HG03558 (cell line): Measurements from ENCODE around the gene SLC6A16.

Experiments used
- ATAC-seq: cut with Tn5 transposase; IDR thresholded peaks from one replicate; pipeline ENCODE4 v1.9.1; 2021; ENCODE audit warnings: moderate number of reproducible peaks; ENCODE audit not compliant: unreplicated experiment; ENCODE audit errors: extremely low read depth

The SLC6A16 gene

DNA sequence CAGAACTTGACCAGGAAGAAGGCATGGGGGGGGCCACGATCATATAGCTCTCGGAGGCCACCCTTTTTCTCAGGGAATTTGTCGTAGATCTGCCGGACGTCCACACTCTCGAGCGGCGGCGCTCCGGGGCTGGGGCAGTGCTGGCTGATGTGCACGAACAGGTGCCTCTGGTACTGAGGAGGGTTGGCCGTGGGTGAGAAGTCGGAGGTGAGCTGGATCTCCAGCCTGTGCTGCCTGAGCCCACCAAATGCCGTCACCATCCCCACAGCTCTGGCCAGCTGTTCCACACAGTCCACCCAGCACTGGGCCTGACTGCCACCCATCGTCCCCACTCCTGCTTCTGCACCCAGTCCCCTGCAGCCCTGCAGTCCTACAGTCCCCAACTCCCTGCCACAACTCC lies 22.2 kb upstream of the SLC6A16 start:
- ATAC-seq, result no peak

GRCh38 chr19:49344505-49345423 lies 19.8 kb upstream of the SLC6A16 start:
- ATAC-seq, result no peak

- no peak for ATAC-seq
These were observed 18.1 kb upstream of the SLC6A16 start for GRCh38 chr19:49343123-49343522.

GRCh38 chr19:49342291-49342721 lies 17.3 kb upstream of the SLC6A16 start:
- ATAC-seq, result no peak

DNA sequence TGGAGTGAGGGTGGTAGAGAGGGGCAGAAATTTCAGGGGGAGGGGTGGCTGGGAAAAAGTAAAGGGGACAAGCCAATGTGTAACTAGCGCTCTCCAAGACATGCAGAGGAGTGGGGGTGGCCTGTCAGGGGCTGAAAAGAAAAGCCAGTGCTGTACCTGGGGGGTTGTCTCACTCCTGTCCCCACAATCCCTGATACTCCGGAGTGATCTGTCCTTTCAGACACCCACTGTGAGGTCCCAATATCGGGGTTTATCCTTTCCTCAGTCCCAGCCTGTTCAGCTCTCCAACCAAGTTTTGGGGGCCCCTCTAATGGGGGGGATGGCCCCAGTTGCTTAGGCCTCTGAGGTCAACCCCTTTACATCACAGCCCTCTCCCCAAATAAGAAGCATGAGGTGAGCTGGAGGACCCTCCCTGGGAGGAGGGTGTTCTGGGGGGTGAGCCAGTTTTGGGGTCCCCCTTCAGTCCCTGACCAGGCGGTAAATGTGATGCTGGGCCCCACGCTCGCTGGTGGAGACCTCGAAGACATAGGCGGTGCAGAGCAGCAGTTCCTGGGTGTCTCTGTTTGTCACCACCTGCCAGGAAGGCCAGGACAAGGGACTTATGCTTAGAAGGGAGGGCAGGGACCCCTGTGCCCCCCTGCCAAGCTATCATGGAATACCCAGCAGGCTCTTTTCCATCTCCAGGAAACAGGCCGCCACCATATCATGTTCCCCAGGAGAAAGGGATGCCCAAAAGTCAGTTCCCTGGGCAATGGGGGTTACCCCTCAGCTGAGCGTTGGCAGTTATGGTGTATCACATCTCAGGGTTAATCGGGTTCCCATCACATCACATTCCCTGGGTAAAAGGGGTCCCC lies 16.1 kb upstream of the SLC6A16 start:
- no peak for ATAC-seq

DNA sequence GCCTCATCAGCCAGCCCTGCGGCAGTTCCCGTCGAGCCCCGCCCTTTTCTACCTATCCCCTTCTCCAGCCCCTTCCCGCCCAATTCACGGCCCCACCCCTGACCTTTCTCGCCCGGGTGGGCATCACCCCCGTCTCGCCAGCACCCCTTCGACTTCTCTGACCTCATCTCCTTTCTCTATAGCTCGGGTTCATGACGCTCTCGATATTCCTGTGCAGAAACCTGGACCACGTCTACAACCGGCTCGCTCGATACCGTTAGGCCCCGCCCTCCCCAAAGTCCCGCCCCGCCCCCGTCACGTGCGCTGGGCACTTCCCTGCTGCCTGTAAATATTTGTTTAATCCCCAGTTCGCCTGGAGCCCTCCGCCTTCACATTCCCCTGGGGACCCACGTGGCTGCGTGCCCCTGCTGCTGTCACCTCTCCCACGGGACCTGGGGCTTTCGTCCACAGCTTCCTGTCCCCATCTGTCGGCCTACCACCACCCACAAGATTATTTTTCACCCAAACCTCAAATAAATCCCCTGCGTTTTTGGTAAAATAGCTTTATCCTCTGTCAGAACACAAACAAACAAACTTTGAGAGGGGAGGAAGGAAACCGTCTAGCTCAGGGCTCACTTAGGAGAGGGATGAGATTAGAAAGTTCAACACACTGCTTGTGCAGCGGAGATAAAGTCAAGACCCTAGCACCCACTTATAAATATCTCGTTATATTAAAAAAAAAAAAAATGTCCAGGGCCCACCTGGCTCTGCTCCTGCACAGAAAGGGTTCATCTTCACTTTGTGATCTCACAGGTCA lies 15.3 kb upstream of the SLC6A16 start:
- peak; percentile 46 for ATAC-seq

GRCh38 chr19:49339301-49340068 lies 14.5 kb upstream of the SLC6A16 start:
- ATAC-seq, result no peak

- ATAC-seq, result no peak
These were observed 13.8 kb upstream of the SLC6A16 start for GRCh38 chr19:49338691-49339300.

DNA sequence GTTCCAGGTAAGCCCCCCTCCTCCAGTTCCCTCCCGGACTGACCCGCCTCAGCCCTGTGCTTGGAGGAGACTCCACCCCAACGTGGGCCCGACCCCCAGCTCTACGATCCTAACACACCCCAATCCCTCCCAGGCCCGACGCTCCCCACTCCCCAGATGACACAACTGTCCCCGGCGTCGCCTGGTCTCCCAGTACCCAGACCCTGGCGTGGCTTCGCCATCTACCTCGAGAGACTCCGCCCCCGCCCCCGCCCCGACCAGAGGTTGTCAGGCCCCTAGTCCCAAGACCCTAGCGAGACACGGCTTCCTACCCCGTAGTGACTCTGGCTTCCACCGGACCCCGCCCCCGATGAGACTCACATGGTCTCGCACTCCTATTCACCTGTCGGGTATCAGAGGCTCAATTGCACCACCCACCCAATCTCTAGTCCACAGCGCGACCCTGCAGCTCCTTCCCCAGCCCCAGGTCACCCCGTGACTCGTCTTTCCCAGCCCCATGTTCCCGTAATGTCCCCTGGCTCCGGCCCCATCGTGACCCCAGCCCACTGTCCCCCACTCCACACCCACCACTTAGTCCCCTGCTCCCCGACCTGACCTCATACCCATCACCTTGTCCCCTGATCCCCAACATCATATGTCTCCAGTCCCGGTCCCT lies 13.2 kb upstream of the SLC6A16 start:
- no peak for ATAC-seq

DNA sequence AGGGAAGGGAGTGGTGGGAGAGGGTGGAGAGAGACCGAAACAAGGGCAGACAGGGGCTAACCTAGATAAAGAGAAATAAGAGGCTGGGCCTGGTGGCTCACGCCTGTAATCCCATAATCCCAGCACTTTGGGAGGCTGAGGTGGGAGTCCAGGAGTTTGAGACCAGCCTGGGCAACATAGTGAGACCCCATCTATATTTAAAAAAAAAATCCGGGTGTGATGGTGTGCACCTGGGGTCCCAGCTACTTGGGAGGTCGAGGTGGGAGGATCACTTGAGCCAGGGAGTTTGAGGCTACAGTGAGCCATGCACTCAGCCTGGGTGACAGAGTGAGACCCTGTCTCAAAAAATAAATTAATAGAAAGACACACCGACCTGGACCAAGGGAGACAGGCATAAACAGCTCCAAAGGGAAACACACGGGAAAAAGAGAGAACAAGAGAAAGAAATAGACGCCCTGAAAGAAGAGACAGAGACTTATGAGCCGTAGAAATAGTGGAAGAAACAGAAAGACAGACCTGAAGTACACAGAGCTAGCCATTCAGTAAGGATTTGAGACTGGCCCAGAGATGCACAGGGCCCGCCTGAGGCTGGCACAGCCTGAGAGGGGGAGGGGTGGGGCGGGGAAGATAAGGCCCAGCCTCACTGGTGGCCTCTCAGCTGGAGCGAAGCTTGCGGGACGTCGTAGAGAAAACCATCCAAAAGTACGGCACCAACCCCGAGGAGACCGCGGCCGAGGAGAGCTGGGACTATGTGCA lies 12.5 kb upstream of the SLC6A16 start:
- ATAC-seq, result no peak

- no peak for ATAC-seq
These were observed 11.7 kb upstream of the SLC6A16 start for GRCh38 chr19:49336482-49337266.

DNA sequence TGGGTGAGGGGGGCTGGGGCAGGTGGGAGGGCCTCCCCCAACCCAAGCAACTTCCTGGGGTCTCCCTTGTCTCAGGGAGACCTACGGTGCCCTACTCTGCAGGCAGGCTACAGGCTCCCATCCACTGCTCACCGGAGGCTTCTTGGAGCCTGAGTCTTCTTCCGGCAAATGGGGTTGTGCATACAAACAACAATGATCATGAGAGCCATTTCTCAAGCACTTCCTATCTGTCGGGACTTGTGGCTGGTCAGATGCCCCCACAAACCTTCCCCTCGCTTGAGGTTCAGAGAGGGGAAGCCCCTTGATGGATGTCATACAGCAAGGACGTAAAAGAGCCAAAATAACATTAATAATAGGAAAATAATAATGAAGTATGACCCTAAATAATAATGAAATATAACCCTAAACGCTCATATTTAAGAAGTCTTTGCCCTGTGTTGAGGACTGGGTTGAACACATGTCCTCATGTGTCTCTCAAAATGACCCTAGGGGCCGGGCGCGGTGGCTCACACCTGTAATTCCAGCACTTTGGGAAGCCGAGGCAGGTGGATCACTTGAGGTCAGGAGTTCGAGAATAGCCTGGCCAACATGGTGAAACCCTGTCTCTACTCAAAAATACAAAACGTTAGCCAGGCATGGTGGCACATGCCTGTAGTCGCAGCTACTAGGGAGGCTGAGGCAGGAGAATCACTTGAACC lies 10.9 kb upstream of the SLC6A16 start:
- no peak for ATAC-seq

GRCh38 chr19:49335071-49335783 lies 10.2 kb upstream of the SLC6A16 start, which contains the start of gene CD37:
Gene CD37 (plus strand): TSS chr19:49335406. CDS start chr19:49335541, 135 bp downstream.
- ATAC-seq, result no peak

GRCh38 chr19:49333811-49334288 lies 8.9 kb upstream of the SLC6A16 start:
- no peak for ATAC-seq

DNA sequence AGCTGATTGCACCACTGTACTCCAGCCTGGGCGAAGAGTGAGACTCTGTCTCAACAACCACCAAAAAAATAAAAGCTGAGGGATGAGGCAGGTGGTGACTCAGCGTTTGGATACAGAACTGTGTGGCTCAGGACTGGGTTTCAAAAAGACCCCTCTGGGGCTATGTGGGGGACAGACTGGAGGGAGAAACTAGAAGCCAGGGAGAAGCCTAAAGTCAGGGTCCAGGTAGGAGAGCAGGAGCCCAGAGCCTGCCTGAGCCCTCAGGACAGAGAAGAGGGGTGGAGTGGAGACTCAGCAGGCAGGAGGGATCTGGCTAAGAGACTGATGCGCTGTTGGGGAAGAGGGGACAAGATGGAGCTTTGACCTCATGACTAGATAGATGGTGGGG lies 8.4 kb upstream of the SLC6A16 start:
- no peak for ATAC-seq
